Cardiac muscle cell (in vitro differentiated cells and primary cell): ENCODE data around the gene NR1I3. TPM values are rescaled to one million over a fixed set of nuclear protein-coding genes. Genes with fewer than 3 reads are reported as not detected.

Source experiments
- DNase-seq, 2 donors: peaks; one replicate each; pipeline versions ENCODE4 v3.0.0 to v3.0.0-alpha.2; 2010 to 2017; ENCODE audit warnings: low read depth in 1 of 2, low spot score in 1 of 2
- H3K27ac ChIP-seq: fragments of 200-600 bp; sonication (generic); 2 replicates; pipeline ENCODE4 v1.5.1; 2016
- H3K27me3 ChIP-seq: fragments of 200-600 bp; sonication (generic); 2 replicates; pipeline ENCODE4 v1.6.0; 2016; ENCODE audit warnings: control low read depth
- H3K36me3 ChIP-seq: fragments of 200-600 bp; sonication (generic); 2 replicates; pipeline ENCODE4 v1.5.1; 2016; ENCODE audit warnings: control low read depth
- H3K4me1 ChIP-seq: fragments of 200-600 bp; sonication (generic); 2 replicates; pipeline ENCODE4 v1.8.1; 2017; ENCODE audit warnings: low read depth, mild to moderate bottlenecking, mixed run types
- H3K4me3 ChIP-seq: fragments of 200-600 bp; sonication (generic); 2 replicates; pipeline ENCODE4 v1.5.1; 2016; ENCODE audit warnings: mild to moderate bottlenecking
- H3K9me3 ChIP-seq: fragments of 200-600 bp; sonication (generic); 2 replicates; pipeline ENCODE4 v1.5.1; 2017; ENCODE audit warnings: low read depth, mild to moderate bottlenecking, control low read depth
- CTCF ChIP-seq: IDR thresholded peaks from 2 replicates; pipeline ENCODE4 v1.5.1; 2012; ENCODE audit warnings: low read depth, mild to moderate bottlenecking, low read length
- polyA plus RNA-seq: library from polyadenylated mRNA; unstranded; fragments of >200 nt; fragmentation: Nextera tagmentation; extraction: Ambion mirVana; gene quantifications from 2 replicates; pipeline ENCODE4 v1.2.1, GENCODE V29; 2016
- total RNA-seq: library from RNA; depleted of rRNA; stranded (reverse); fragments of >200 nt; gene quantifications from 2 replicates; pipeline ENCODE4 v1.2.3, GENCODE V29; 2016

NR1I3 gene
- total and polyA plus RNA-seq, 2 experiments from 2014 or later = 0.33 TPM; not detected in 1

- Histone ChIP-seq H3K27me3 (no peaks in the 10 kb centered on the region), H3K4me3 (no peak overlapping the region), H3K36me3 (no peaks in the 10 kb centered on the region), H3K27ac (no peak overlapping the region), H3K4me1 (peaks cover 7% of the 10 kb centered on the region), H3K9me3 (no peaks in the 10 kb centered on the region)
- peak; percentile 92 for TF ChIP-seq CTCF
- peak; percentile 81 to 83 for DNase-seq
Observed at GRCh38 chr1:161192476-161193465, 45.2 kb downstream of the NR1I3 start.

GRCh38 chr1:161191971-161192370, 46.0 kb downstream of the NR1I3 start:
- H3K4me1 ChIP-seq = peaks cover under 1% of the 10 kb centered on the region
- H3K27me3 ChIP-seq = no peaks in the 10 kb centered on the region
- H3K4me3 ChIP-seq = no peak overlapping the region
- TF ChIP-seq CTCF = no peak
- no peaks in the 10 kb centered on the region for H3K36me3 ChIP-seq
- no peak for DNase-seq
- no peak overlapping the region for H3K27ac ChIP-seq
- no peaks in the 10 kb centered on the region for H3K9me3 ChIP-seq

GRCh38 chr1:161190962-161191521, 47.0 kb downstream of the NR1I3 start:
- Histone ChIP-seq H3K36me3 (no peaks in the 10 kb centered on the region), H3K4me3 (no peak overlapping the region), H3K9me3 (no peaks in the 10 kb centered on the region), H3K4me1 (no peaks in the 10 kb centered on the region), H3K27me3 (no peaks in the 10 kb centered on the region), H3K27ac (no peak overlapping the region)
- no peak for DNase-seq
- TF ChIP-seq CTCF = no peak

- no peak for DNase-seq
- Histone ChIP-seq H3K27ac (no peak overlapping the region), H3K4me3 (no peak overlapping the region), H3K27me3 (no peaks in the 10 kb centered on the region), H3K36me3 (no peaks in the 10 kb centered on the region), H3K4me1 (no peaks in the 10 kb centered on the region), H3K9me3 (no peaks in the 10 kb centered on the region)
- no peak for TF ChIP-seq CTCF
Observed at GRCh38 chr1:161189036-161189435, 49.0 kb downstream of the NR1I3 start.

GRCh38 chr1:161188381-161188780, 49.6 kb downstream of the NR1I3 start:
- Histone ChIP-seq H3K36me3 (no peaks in the 10 kb centered on the region), H3K4me1 (no peaks in the 10 kb centered on the region), H3K27ac (no peak overlapping the region), H3K9me3 (no peaks in the 10 kb centered on the region), H3K4me3 (no peak overlapping the region), H3K27me3 (no peaks in the 10 kb centered on the region)
- DNase-seq = no peak
- no peak for TF ChIP-seq CTCF
